GM12872 (cell line): ENCODE data around the gene DHRS3.

ENCODE experiments used
- TF ChIP-seq, protein P1 (sequence below): IDR thresholded peaks from 3 replicates; pipeline ENCODE4 v1.5.1; 2011; ENCODE audit warnings: low read depth, mild to moderate bottlenecking, low read length, moderate library complexity; ENCODE audit not compliant: insufficient read depth

The DHRS3 gene

DNA sequence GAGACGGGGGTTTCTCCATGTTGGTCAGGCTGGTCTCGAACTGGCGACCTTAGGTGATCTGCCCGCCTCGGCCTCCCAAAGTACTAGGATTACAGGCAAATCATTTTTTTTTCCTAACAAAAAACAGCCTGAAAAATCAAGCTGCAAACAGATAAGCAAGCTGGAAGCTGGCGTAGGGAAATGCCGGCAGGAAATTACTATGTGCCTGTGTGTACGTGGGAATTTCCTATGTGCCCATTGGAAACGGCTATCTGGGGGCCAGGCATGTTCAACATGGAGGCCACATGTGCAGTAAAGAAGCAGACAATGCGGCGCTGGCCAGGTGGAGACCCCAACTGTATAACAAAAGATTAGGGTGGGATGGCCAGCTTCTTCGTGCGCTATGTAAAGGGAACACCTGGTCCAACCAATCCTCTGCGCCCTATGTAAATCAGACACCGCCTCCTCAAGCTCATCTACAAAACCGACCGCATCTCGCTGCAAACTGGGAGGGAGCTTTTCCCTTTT is 16.7 kb upstream of the DHRS3 start:
- TF ChIP-seq, protein P1, sequence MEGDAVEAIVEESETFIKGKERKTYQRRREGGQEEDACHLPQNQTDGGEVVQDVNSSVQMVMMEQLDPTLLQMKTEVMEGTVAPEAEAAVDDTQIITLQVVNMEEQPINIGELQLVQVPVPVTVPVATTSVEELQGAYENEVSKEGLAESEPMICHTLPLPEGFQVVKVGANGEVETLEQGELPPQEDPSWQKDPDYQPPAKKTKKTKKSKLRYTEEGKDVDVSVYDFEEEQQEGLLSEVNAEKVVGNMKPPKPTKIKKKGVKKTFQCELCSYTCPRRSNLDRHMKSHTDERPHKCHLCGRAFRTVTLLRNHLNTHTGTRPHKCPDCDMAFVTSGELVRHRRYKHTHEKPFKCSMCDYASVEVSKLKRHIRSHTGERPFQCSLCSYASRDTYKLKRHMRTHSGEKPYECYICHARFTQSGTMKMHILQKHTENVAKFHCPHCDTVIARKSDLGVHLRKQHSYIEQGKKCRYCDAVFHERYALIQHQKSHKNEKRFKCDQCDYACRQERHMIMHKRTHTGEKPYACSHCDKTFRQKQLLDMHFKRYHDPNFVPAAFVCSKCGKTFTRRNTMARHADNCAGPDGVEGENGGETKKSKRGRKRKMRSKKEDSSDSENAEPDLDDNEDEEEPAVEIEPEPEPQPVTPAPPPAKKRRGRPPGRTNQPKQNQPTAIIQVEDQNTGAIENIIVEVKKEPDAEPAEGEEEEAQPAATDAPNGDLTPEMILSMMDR, result no peak

DNA sequence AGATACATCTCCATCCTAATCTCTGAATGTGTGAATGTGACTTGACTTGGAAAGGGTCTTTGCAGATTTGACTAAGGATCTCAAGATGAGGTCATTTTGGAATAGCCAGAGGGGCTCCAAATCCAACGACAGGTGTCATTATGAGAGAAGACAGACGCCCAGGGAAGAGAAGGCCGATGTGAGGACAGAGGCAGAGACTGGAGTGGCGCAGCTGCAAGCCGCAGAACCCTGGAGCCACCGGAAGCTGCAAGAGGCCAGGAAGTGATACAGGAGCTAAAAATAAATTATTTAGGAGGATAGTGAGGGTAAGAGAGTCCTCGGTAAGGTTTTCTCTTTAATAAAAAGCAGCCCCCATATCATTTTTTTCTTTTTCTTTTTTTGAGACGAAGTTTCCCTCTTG is 16.1 kb upstream of the DHRS3 start:
- TF ChIP-seq, protein P1, result no peak

GRCh38 chr1:12631571-12631970 is 13.6 kb upstream of the DHRS3 start:
- TF ChIP-seq, protein P1, result no peak

- TF ChIP-seq, protein P1, result no peak
These were observed 13.0 kb upstream of the DHRS3 start for GRCh38 chr1:12630946-12631530.

- TF ChIP-seq, protein P1, result no peak
These were observed 12.2 kb upstream of the DHRS3 start for GRCh38 chr1:12629985-12630760.

DNA sequence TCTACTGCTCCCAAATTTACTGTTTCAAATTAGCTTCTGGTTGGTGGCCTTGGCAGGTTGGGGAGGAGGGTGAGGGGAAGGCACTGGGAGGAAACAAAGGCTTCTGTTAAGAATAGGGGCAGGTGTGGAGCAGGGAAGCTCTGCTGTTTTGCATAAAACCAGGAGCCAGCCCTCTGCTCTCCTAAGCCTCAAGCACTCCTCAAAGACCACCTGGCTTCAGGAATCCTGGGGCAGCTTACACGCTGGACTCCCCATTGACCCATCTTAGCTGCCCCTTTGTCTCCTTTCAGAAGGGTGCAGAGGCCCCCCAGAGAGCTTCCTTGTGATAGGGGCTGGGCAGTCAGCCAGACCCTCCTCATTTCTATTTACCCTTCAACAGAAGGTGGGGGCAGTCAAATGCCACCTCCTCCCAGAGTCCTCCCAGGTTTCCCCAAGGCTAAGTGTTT is 11.5 kb upstream of the DHRS3 start:
- TF ChIP-seq, protein P1, result no peak

GRCh38 chr1:12627296-12627695 is 9.3 kb upstream of the DHRS3 start:
- TF ChIP-seq, protein P1, result no peak
